ENCODE results near the gene ATP10B.
A peak's percentile ranks its signal among the peaks of the same experiment; 100 is the strongest.

ATP10B gene

DNA sequence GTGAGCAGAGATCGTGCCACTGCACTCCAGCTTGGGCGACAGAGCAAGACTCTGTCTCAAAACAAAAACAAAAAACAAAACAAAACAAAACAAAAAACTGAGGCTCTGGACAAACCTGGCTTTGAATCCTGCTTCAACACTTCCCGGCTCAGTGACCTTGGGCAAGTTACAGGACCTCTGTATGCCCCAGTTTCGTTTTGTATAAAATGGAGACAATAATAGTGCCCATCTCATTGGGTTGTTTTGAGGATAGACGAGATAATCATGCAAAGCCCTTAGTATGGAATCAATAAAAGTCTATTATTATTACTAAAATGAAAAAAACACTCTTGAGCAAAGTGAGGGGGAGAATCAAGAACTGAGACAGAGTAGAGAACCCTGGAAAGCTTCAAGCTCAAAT lies 184.9 kb downstream of the ATP10B start:
- no peak overlapping the region for H3K27ac Mint-ChIP-seq
- ATAC-seq (replicated peaks) = no peak
- H3K27me3 Mint-ChIP-seq = no peaks in the 10 kb centered on the region
- no peaks in the 10 kb centered on the region for H3K9me3 Mint-ChIP-seq
- no peaks in the 10 kb centered on the region for H3K36me3 Mint-ChIP-seq
- no peak for DNase-seq
- no peak overlapping the region for H3K4me3 Mint-ChIP-seq
- no peaks in the 10 kb centered on the region for H3K4me1 Mint-ChIP-seq

GRCh38 chr5:160665460-160665859 lies 186.6 kb downstream of the ATP10B start:
- H3K4me3 Mint-ChIP-seq = no peak overlapping the region
- ATAC-seq (replicated peaks) (no peak), DNase-seq (no peak)
- peaks cover 4 to 5% of the 10 kb centered on the region in 2 donors for H3K27me3 Mint-ChIP-seq
- H3K4me1 Mint-ChIP-seq = no peaks in the 10 kb centered on the region
- H3K27ac Mint-ChIP-seq = no peak overlapping the region
- no peaks in the 10 kb centered on the region for H3K9me3 Mint-ChIP-seq
- H3K36me3 Mint-ChIP-seq = no peaks in the 10 kb centered on the region

DNA sequence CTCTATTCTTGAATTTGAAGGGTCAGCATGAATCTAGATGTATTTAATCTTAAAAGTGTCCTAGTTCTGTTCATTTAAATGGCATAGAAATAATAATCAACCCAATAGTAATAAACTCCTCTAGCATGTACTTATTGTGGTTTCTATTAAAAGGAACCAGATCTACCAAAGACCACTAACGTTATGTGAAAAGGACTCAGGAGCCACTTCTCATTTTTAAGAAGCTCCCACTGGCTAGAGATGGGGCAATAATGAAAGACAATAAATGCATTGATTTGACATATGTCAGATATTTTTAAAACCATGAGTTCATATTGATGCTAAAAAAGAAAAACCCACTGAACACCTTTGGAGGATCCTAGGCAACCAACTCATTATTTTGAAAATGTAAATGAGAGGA lies 191.9 kb downstream of the ATP10B start:
- ATAC-seq (replicated peaks) (no peak), DNase-seq (no peak)
- H3K27me3 Mint-ChIP-seq = peaks cover 12 to 17% of the 10 kb centered on the region in 2 donors
- H3K27ac Mint-ChIP-seq = peak overlapping the region; percentile 31
- no peaks in the 10 kb centered on the region for H3K4me1 Mint-ChIP-seq
- no peaks in the 10 kb centered on the region for H3K36me3 Mint-ChIP-seq
- no peaks in the 10 kb centered on the region for H3K9me3 Mint-ChIP-seq
- H3K4me3 Mint-ChIP-seq = no peak overlapping the region

GRCh38 chr5:160657622-160658458 lies 194.2 kb downstream of the ATP10B start:
- ATAC-seq (replicated peaks) = no peak
- peaks cover 12 to 17% of the 10 kb centered on the region in 2 donors for H3K27me3 Mint-ChIP-seq
- DNase-seq = no peak
- H3K4me3 Mint-ChIP-seq = no peak overlapping the region
- H3K4me1 Mint-ChIP-seq = no peaks in the 10 kb centered on the region
- H3K27ac Mint-ChIP-seq = no peak overlapping the region
- no peaks in the 10 kb centered on the region for H3K9me3 Mint-ChIP-seq
- H3K36me3 Mint-ChIP-seq = no peaks in the 10 kb centered on the region

GRCh38 chr5:160657068-160657507 lies 194.9 kb downstream of the ATP10B start:
- Mint-ChIP-seq H3K27me3 (peaks cover 12 to 17% of the 10 kb centered on the region in 2 donors), H3K4me3 (no peak overlapping the region), H3K4me1 (no peaks in the 10 kb centered on the region), H3K9me3 (no peaks in the 10 kb centered on the region), H3K27ac (no peak overlapping the region), H3K36me3 (no peaks in the 10 kb centered on the region)
- no peak for ATAC-seq (replicated peaks)
- no peak for DNase-seq

DNA sequence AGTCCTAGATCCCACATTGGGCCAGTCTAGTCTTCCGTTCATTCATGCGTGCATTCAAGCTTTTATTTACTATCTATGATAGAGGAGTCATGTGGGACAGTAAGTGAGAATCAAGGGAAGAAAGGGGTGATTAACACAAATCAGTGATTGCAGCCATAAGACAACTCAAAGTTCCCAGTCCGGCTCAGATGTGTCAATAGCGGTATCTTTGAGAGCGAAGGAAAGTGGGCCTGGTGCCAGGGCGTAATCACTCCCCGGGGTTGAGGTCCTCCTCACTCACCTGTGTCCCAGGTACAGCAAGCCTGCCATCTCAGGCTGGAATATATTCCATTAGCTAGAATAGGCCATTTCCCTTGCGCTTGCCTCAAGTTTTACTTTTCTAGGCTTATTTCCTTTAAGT lies 196.3 kb downstream of the ATP10B start:
- no peak overlapping the region for H3K27ac Mint-ChIP-seq

DNA sequence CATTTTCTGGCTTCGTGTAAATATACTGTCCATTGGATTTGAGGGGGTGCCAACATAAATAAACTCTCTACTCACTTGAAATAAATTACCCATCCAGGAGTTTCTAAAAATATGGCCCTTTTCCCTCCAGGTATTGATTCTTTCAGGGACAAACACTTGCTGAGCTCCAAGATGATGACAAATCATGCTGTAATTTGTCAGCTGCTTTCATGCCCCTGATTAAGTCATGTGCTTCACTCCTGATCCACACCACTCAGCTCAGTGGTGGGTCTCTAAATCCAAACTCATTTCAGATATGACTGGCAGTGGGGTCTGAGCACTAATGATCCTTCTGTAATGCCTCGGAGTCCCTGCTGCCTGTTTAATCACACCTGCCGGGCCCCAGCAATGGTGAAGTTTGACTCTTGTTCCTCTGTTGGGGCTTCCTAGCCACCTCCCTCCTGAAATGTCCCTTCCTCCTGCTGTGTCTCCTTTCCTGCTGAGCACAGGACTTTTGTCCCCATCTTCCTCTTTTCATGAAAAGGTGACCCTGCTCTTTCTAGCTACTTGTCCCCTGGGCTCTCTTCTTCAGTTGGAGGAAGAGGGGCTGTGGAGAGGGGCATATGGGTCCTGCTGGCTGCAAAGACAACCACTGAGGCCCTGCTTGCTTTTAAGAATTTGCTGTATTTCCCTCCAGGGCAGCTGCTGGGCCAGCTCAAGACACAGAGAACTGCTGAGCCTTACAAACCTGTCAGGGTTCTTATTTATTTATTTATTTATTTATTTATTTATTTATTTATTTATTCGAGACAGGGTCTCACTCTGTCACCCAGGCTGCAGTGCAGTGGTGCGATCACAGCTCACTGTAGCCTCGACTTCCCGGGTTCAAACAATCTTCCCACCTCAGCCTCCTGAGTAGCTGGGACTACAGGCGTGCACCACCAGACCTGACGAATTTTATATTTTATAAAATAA lies 200.0 kb downstream of the ATP10B start:
- no peaks in the 10 kb centered on the region for H3K36me3 Mint-ChIP-seq
- DNase-seq = no peak
- H3K4me3 Mint-ChIP-seq = no peak overlapping the region
- H3K4me1 Mint-ChIP-seq = no peaks in the 10 kb centered on the region
- ATAC-seq (replicated peaks) = no peak
- no peaks in the 10 kb centered on the region for H3K9me3 Mint-ChIP-seq
- H3K27me3 Mint-ChIP-seq = peaks cover 3 to 4% of the 10 kb centered on the region in 2 donors
- no peak overlapping the region for H3K27ac Mint-ChIP-seq

More for the DNA sequence above, 196.3 kb downstream of the ATP10B start:
- Mint-ChIP-seq H3K36me3 (no peaks in the 10 kb centered on the region), H3K9me3 (no peaks in the 10 kb centered on the region), H3K4me1 (no peaks in the 10 kb centered on the region), H3K27me3 (peaks cover 9 to 15% of the 10 kb centered on the region in 2 donors), H3K4me3 (no peak overlapping the region)
- ATAC-seq (replicated peaks) (no peak), DNase-seq (no peak)

GRCh38 chr5:160649304-160649703 lies 202.7 kb downstream of the ATP10B start:
- H3K4me3 Mint-ChIP-seq = no peak overlapping the region
- H3K4me1 Mint-ChIP-seq = no peaks in the 10 kb centered on the region
- no peak overlapping the region for H3K27ac Mint-ChIP-seq
- H3K9me3 Mint-ChIP-seq = no peaks in the 10 kb centered on the region
- DNase-seq = no peak
- ATAC-seq (replicated peaks) = peak in 1 of 2 donors; percentile 50
- no peaks in the 10 kb centered on the region for H3K36me3 Mint-ChIP-seq
- peaks cover 5 to 7% of the 10 kb centered on the region in 2 donors for H3K27me3 Mint-ChIP-seq

DNA sequence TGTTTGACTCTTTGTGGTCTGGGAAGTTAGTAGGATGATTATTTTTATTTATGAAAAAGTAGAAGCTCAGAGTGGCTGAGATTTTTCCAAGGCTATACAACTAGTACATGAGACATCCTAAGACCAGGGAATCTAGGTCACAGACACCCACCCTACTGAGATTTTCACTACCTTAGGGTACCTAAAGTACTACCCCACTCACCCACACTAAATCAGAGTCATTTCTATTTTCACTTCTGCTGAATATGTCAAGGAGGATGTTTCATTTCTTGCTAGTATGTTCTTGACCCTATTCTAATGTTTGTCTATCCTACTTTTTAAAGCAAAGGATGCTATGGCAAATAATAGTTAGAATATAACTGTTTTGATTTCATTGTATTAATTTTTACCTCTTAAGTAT lies 206.0 kb downstream of the ATP10B start:
- Mint-ChIP-seq H3K27me3 (peaks cover 5 to 7% of the 10 kb centered on the region in 2 donors), H3K9me3 (no peaks in the 10 kb centered on the region), H3K4me1 (no peaks in the 10 kb centered on the region), H3K4me3 (no peak overlapping the region), H3K27ac (no peak overlapping the region), H3K36me3 (no peaks in the 10 kb centered on the region)
- DNase-seq (no peak), ATAC-seq (replicated peaks) (no peak)

DNA sequence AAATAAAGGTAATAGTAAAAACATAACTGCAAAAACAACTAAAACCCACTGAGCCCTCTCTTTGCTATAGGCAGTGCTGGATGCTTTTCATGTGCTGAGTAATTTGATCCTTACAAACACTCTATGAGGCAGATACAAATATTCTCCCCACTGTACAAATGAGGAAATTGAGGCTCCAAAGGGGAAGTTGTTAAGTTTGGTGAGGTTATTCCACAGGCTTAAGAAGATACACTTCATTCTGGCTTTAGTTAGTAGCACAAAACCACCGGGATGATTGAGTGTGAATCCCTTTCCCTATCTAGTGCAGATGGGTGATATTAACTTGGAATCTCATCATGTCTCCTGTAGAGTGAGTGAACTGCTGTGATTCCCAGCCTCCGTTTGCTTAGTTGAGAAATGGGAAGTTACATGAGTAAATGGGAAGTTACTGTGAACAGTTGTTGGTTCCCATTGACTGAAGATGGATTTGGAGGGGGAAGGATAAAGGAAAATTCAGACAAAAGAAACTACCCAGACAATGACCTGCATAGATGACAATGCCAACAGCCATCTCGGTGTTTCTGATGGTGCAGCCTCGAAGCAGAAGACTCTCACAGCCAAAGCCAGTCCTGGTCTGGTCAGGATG lies 208.3 kb downstream of the ATP10B start:
- peaks cover 5 to 14% of the 10 kb centered on the region in 2 donors for H3K27me3 Mint-ChIP-seq
- H3K27ac Mint-ChIP-seq = no peak overlapping the region
- no peaks in the 10 kb centered on the region for H3K9me3 Mint-ChIP-seq
- DNase-seq = no peak
- H3K36me3 Mint-ChIP-seq = no peaks in the 10 kb centered on the region
- no peaks in the 10 kb centered on the region for H3K4me1 Mint-ChIP-seq
- no peak overlapping the region for H3K4me3 Mint-ChIP-seq
- no peak for ATAC-seq (replicated peaks)

GRCh38 chr5:160641405-160641804 lies 210.6 kb downstream of the ATP10B start:
- Mint-ChIP-seq H3K36me3 (no peaks in the 10 kb centered on the region), H3K9me3 (peaks cover 6 to 9% of the 10 kb centered on the region in 2 donors), H3K4me3 (no peak overlapping the region), H3K4me1 (no peaks in the 10 kb centered on the region), H3K27ac (no peak overlapping the region), H3K27me3 (peaks cover 15% of the 10 kb centered on the region in 2 donors)
- ATAC-seq (replicated peaks) (peak; percentile 50 to 53), DNase-seq (no peak)

- H3K9me3 Mint-ChIP-seq = peaks cover 6 to 9% of the 10 kb centered on the region in 2 donors
- H3K4me1 Mint-ChIP-seq = no peaks in the 10 kb centered on the region
- no peak overlapping the region for H3K4me3 Mint-ChIP-seq
- H3K27ac Mint-ChIP-seq = no peak overlapping the region
- H3K36me3 Mint-ChIP-seq = no peaks in the 10 kb centered on the region
- ATAC-seq (replicated peaks) = no peak
- peaks cover 16 to 17% of the 10 kb centered on the region in 2 donors for H3K27me3 Mint-ChIP-seq
- no peak for DNase-seq
Observed at GRCh38 chr5:160640406-160640805, 211.6 kb downstream of the ATP10B start.

GRCh38 chr5:160638161-160638742 lies 213.8 kb downstream of the ATP10B start:
- H3K9me3 Mint-ChIP-seq = peaks cover 6 to 9% of the 10 kb centered on the region in 2 donors
- ATAC-seq (replicated peaks) (no peak), DNase-seq (no peak)
- no peaks in the 10 kb centered on the region for H3K4me1 Mint-ChIP-seq
- H3K27ac Mint-ChIP-seq = no peak overlapping the region
- H3K4me3 Mint-ChIP-seq = no peak overlapping the region
- H3K36me3 Mint-ChIP-seq = no peaks in the 10 kb centered on the region
- peaks cover 16 to 17% of the 10 kb centered on the region in 2 donors for H3K27me3 Mint-ChIP-seq

Data from stimulated activated naive B cell treated with anti-CD40 and anti-IgM and Interleukin-4, amounts not matched to agents 10 μg/mL and 1 μg/mL and 100 μg/mL, for 72 hours (primary cell).